ENCODE measurements around the gene MAP2K3. TPM values are rescaled to one million over a fixed set of nuclear protein-coding genes. Genes with fewer than 3 reads are reported as not detected.
"Not testable (repeated sequence)": the region's sequence is repeated elsewhere in the genome, so short reads cannot be mapped to it uniquely, and the experiment has no call there.

Gene MAP2K3
- total RNA-seq, 1 experiment from 2014 or later = 39.7 TPM

DNA sequence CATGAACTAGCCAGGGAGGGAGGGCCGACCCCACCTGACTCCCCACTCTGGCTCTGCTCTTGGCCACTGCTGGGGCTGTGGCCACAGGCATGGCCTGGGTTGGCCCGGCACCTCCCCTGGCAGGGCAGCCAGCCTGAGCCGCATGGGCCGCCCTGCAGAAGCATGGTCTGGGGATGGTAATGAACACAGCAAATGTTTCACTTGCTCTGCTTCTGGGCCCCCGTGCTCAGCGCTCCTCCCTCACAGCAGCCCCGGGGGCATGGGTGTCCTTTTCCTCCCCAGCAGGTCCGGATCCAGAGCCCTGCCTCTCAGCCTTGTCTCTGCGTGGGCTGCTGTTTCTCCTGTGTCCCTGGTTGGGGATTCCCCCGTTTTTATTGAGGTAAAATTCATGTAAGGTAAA, 60.7 kb downstream of the MAP2K3 start (continued):
- TF ChIP-seq, protein P1, sequence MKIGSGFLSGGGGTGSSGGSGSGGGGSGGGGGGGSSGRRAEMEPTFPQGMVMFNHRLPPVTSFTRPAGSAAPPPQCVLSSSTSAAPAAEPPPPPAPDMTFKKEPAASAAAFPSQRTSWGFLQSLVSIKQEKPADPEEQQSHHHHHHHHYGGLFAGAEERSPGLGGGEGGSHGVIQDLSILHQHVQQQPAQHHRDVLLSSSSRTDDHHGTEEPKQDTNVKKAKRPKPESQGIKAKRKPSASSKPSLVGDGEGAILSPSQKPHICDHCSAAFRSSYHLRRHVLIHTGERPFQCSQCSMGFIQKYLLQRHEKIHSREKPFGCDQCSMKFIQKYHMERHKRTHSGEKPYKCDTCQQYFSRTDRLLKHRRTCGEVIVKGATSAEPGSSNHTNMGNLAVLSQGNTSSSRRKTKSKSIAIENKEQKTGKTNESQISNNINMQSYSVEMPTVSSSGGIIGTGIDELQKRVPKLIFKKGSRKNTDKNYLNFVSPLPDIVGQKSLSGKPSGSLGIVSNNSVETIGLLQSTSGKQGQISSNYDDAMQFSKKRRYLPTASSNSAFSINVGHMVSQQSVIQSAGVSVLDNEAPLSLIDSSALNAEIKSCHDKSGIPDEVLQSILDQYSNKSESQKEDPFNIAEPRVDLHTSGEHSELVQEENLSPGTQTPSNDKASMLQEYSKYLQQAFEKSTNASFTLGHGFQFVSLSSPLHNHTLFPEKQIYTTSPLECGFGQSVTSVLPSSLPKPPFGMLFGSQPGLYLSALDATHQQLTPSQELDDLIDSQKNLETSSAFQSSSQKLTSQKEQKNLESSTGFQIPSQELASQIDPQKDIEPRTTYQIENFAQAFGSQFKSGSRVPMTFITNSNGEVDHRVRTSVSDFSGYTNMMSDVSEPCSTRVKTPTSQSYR (CRISPR knock-in tag; IDR thresholded peaks at IDR 0.05) = no peak
- TF ChIP-seq FOXK1 (CRISPR knock-in tag; IDR thresholded peaks at IDR 0.05) (no peak), NR2C2 (CRISPR knock-in tag; IDR thresholded peaks at IDR 0.05) (no peak)
- TF ChIP-seq, protein P2, sequence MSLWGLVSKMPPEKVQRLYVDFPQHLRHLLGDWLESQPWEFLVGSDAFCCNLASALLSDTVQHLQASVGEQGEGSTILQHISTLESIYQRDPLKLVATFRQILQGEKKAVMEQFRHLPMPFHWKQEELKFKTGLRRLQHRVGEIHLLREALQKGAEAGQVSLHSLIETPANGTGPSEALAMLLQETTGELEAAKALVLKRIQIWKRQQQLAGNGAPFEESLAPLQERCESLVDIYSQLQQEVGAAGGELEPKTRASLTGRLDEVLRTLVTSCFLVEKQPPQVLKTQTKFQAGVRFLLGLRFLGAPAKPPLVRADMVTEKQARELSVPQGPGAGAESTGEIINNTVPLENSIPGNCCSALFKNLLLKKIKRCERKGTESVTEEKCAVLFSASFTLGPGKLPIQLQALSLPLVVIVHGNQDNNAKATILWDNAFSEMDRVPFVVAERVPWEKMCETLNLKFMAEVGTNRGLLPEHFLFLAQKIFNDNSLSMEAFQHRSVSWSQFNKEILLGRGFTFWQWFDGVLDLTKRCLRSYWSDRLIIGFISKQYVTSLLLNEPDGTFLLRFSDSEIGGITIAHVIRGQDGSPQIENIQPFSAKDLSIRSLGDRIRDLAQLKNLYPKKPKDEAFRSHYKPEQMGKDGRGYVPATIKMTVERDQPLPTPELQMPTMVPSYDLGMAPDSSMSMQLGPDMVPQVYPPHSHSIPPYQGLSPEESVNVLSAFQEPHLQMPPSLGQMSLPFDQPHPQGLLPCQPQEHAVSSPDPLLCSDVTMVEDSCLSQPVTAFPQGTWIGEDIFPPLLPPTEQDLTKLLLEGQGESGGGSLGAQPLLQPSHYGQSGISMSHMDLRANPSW (CRISPR knock-in tag; conservative IDR thresholded peaks at IDR 0.05; ENCODE audit: low read depth) = no peak
- TF ChIP-seq, protein P3, sequence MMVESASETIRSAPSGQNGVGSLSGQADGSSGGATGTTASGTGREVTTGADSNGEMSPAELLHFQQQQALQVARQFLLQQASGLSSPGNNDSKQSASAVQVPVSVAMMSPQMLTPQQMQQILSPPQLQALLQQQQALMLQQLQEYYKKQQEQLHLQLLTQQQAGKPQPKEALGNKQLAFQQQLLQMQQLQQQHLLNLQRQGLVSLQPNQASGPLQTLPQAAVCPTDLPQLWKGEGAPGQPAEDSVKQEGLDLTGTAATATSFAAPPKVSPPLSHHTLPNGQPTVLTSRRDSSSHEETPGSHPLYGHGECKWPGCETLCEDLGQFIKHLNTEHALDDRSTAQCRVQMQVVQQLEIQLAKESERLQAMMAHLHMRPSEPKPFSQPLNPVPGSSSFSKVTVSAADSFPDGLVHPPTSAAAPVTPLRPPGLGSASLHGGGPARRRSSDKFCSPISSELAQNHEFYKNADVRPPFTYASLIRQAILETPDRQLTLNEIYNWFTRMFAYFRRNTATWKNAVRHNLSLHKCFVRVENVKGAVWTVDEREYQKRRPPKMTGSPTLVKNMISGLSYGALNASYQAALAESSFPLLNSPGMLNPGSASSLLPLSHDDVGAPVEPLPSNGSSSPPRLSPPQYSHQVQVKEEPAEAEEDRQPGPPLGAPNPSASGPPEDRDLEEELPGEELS (CRISPR knock-in tag; IDR thresholded peaks at IDR 0.05) = no peak
- TF ChIP-seq, protein P4, sequence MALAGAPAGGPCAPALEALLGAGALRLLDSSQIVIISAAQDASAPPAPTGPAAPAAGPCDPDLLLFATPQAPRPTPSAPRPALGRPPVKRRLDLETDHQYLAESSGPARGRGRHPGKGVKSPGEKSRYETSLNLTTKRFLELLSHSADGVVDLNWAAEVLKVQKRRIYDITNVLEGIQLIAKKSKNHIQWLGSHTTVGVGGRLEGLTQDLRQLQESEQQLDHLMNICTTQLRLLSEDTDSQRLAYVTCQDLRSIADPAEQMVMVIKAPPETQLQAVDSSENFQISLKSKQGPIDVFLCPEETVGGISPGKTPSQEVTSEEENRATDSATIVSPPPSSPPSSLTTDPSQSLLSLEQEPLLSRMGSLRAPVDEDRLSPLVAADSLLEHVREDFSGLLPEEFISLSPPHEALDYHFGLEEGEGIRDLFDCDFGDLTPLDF (CRISPR knock-in tag; IDR thresholded peaks at IDR 0.05) = no peak
- TF ChIP-seq, protein P5, sequence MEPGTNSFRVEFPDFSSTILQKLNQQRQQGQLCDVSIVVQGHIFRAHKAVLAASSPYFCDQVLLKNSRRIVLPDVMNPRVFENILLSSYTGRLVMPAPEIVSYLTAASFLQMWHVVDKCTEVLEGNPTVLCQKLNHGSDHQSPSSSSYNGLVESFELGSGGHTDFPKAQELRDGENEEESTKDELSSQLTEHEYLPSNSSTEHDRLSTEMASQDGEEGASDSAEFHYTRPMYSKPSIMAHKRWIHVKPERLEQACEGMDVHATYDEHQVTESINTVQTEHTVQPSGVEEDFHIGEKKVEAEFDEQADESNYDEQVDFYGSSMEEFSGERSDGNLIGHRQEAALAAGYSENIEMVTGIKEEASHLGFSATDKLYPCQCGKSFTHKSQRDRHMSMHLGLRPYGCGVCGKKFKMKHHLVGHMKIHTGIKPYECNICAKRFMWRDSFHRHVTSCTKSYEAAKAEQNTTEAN (CRISPR knock-in tag; IDR thresholded peaks at IDR 0.05) = no peak

DNA sequence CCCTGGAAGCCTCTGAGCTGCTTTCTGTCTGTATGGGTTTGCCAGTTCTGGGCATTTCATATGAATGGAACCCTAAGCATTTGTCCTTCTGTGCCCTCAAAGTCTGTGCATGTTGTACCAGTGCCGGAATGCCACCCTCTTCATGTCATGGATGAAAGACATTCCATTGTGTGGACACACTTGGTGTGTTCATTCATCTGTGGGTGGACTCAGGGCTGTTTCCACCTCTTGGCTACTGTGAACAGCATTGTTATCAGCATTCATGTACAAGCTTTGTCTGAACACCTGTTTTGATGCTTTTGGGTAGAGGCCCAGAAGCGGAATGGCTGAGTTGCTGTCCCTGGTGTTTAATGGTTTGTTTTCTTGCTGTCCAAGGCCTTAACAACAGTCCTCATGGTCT, 61.6 kb downstream of the MAP2K3 start:
- ATAC-seq; CTCF ChIA-PET; H3K36me3 Mint-ChIP-seq; H3K27me3 Mint-ChIP-seq (ENCODE audit: low read depth); H3K4me1 Mint-ChIP-seq; H3K9me3 Mint-ChIP-seq; DNase-seq (ENCODE audit: low spot score); H3K27ac Mint-ChIP-seq; H3K4me3 Mint-ChIP-seq: not testable (repeated sequence)
- POLR2A ChIA-PET = interaction anchor here (0.7 kb wide), 1 partner anchor 14 kb away, joined by 5 read pairs; no protein-coding TSS in a partner anchor

DNA sequence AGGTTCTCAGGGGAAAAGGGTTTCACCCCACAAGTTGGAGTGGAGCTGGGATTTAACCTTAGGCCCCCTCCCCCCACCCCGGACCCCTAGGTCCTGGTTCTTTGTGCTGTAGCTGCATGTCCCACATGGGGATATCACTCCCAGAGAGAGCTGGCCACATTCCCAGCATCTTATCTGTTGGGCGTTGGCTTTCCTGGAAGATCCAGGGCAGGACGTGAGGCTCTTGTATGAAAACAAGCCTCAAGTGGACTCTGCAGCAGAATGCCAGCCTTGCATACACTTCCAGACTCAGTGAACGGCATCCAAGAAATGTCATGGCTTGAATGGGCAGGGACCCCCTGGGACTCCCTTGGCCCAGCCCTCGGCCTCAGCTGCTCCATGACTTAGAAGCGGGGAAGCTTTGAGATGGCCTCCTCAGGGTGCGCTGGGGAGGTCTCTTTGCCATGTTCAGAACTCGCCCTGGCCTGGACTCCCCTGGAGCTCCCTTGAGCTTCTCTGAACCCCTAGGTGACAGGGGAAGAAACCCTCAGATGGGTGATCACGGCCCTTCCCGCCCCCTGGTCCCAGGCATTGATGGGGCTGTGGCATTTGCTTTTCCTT, 62.2 kb downstream of the MAP2K3 start:
- H3K4me1 Mint-ChIP-seq; H3K4me3 Mint-ChIP-seq; POLR2A ChIA-PET; H3K27ac Mint-ChIP-seq; DNase-seq (ENCODE audit: low spot score); H3K9me3 Mint-ChIP-seq; ATAC-seq; H3K27me3 Mint-ChIP-seq (ENCODE audit: low read depth); H3K36me3 Mint-ChIP-seq; CTCF ChIA-PET: not testable (repeated sequence)

DNA sequence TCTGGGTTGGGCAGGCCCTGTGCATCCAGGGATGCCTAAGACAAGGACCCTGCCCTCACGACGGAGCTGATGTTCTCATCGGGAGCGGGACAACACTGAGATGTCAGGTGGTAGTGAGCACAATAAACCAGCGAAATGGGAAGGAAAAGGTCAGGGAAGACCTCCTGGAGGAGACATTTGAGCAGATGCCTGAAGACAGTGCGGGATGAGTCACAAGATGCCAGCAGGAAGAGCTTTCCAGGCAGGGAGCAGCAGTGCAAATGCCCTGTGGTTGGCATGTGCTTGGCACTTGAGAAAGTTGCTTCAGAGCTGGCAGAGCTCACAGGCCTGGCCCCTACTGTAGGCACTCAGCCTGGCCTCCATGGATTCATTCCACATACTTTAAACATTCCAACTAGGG, 63.1 kb downstream of the MAP2K3 start:
- H3K4me1 Mint-ChIP-seq; H3K9me3 Mint-ChIP-seq; POLR2A ChIA-PET; DNase-seq (ENCODE audit: low spot score); H3K27ac Mint-ChIP-seq; ATAC-seq; H3K36me3 Mint-ChIP-seq; H3K27me3 Mint-ChIP-seq (ENCODE audit: low read depth); CTCF ChIA-PET; H3K4me3 Mint-ChIP-seq: not testable (repeated sequence)

DNA sequence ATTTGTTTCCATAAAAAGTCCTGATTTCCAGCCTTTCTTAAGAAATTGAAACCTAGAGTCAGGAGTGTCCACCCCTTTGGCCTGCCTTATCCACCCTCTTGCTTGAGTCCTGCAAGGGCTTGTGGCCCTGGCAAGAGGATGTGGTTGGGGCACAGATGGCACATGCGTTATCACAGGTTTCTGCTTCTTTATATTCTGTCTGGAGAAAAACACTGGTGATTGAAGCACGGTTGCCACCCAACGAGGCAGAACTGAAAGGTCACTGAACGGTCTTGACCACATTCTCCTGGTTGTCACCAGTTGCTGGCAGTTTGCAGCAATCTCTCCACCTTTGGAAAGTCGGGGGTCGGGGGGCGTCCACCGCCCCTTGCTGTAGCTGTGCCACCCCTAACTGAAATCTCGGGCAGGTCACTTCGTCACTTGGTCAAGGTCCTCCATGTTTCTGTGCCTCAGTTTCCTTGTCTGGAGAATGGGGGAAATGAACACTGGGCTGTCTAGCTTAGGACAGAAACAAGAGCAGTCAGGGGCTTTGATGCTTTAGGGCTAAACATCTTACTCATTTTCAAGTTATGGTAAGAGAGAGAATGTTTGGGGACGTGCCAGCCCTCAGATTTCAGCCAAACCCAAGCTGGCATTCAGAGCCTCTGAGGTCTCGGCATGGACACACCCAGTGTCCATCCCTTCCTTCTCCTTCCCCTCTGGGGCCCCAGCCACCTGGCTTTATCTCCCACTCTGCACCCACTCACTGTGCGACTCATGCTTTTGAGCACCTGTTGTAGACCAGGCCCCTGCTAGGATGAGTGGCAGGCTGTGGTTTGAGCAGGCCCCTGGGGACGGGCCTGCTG, 63.8 kb downstream of the MAP2K3 start:
- DNase-seq (ENCODE audit: low spot score); ATAC-seq; H3K36me3 Mint-ChIP-seq; H3K27me3 Mint-ChIP-seq (ENCODE audit: low read depth); H3K4me1 Mint-ChIP-seq; POLR2A ChIA-PET; H3K4me3 Mint-ChIP-seq; H3K9me3 Mint-ChIP-seq; H3K27ac Mint-ChIP-seq; CTCF ChIA-PET: not testable (repeated sequence)

DNA sequence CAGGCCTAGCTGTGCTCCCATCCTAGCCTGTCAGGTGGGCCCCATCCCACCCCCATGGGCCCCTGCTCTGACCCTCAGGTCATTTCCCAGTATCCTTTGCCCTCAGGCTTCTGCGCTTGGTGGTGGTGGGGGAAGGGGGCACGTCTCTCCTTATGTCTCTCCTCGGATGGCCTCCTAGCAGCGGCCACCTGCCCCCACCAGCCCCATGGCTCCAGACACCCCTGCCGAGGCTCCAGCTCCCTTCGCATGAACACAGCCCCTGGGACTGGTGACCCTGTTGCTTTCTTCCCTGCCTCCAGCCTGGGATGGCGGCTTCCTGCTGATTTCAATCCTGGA, 64.4 kb downstream of the MAP2K3 start:
- H3K9me3 Mint-ChIP-seq; H3K27me3 Mint-ChIP-seq (ENCODE audit: low read depth); ATAC-seq: not testable (repeated sequence)

DNA sequence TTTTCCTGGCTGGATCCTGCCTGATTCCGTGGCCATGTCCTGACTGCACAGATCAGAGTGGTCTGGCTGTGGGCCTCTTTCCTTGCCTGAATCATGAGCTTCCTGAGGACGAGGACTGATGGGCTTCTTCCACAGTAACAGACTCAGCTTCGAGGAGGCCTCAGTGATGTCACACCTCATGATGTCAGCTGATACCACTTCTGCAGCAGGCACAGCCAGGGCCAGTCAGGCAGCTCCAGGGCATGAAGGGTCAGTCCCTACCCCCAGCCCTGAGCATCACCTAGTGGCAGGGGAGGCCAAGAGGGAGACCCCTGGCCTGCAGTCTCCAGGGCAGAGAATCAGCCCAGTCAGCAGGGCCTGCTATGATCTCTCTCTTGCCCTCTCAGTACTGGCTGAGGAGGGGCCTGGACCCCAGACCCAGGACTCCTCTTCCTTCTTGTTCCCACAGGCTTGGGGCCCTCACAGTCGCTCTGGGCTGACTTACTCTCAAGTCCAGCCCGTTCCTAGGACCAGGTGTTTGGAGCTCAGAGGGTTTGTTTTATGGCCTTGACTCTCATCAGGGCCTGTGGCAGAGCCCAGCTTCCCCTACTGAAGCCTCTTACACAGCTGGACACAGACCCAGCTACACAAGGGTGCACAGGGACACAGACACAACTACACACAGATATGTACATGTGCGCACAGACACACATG, 65.0 kb downstream of the MAP2K3 start:
- H3K4me3 Mint-ChIP-seq; H3K27ac Mint-ChIP-seq; H3K27me3 Mint-ChIP-seq (ENCODE audit: low read depth); POLR2A ChIA-PET; CTCF ChIA-PET; H3K36me3 Mint-ChIP-seq; ATAC-seq; H3K4me1 Mint-ChIP-seq; H3K9me3 Mint-ChIP-seq; DNase-seq (ENCODE audit: low spot score): not testable (repeated sequence)

More for the DNA sequence above, 64.4 kb downstream of the MAP2K3 start:
- H3K36me3 Mint-ChIP-seq; POLR2A ChIA-PET; CTCF ChIA-PET; DNase-seq (ENCODE audit: low spot score); H3K4me3 Mint-ChIP-seq; H3K27ac Mint-ChIP-seq; H3K4me1 Mint-ChIP-seq: not testable (repeated sequence)

Data from WTC11 (cell line).